A375 (cell line): ENCODE measurements around the gene FYCO1. TPM values are rescaled to one million over a fixed set of nuclear protein-coding genes. Genes with fewer than 3 reads are reported as not detected.

Source experiments
- small RNA-seq: library from RNA; depleted of rRNA; stranded (forward); fragments of <200 nt; gene quantifications from one replicate; pipeline ENCODE3, GENCODE V24; 2014
- total RNA-seq: library from RNA; depleted of rRNA; stranded (reverse); fragments of >200 nt; shearing (Covaris generic); gene quantifications from 2 replicates; pipeline ENCODE4 v1.2.3, GENCODE V29; 2014; rRNA removed

FYCO1 gene
- total RNA-seq, result 9.2 and 10.7 TPM in 2 replicates

GRCh38 chr3:45995236-45996192 lies at the start of gene FYCO1:
Gene FYCO1, minus strand, starts transcription at chr3:45995824. Its CDS starts 10,914 bp downstream, at chr3:45984910.

GRCh38 chr3:46027021-46027705 lies 31.5 kb upstream of the FYCO1 start, which contains the start of gene XCR1:
Gene XCR1, minus strand, starts transcription at chr3:46027483. Its CDS starts 5,536 bp downstream, at chr3:46021947.

GRCh38 chr3:45943207-45943846 lies 52.3 kb downstream of the FYCO1 start, which contains the start of gene CXCR6:
Gene CXCR6, plus strand, starts transcription at chr3:45943464. Its CDS starts 3,018 bp downstream, at chr3:45946482.

GRCh38 chr3:45885979-45886705 lies 109.5 kb downstream of the FYCO1 start, which contains the start of gene CCR9:
Gene CCR9, plus strand, starts transcription at chr3:45886543. Its CDS starts 8,391 bp downstream, at chr3:45894934.

Small RNA genes lying within 50 kb of the gene (small RNA-seq; reads per million reads assigned to genes)
- gene RF00019, result not detected

Other genes with a start within 250 kb of the FYCO1 start
- gene SLC6A20, start 199.3 kb downstream of the FYCO1 start, total RNA-seq, result 0.30 and 0.66 TPM in 2 replicates
- gene LZTFL1, start 153.7 kb downstream of the FYCO1 start, total RNA-seq, result 16.2 and 25.4 TPM in 2 replicates
- gene CCR9, start 109.3 kb downstream of the FYCO1 start, total RNA-seq, result not detected in 2 replicates
- not detected in 2 replicates for gene CXCR6, start 52.4 kb downstream of the FYCO1 start, total RNA-seq
- gene XCR1, start 31.7 kb upstream of the FYCO1 start, total RNA-seq, result not detected in 2 replicates
- gene CCR1, start 212.5 kb upstream of the FYCO1 start, total RNA-seq, result 0.03 TPM in 1 of 2 replicates, not detected in the other
- not detected in 2 replicates for gene CCR3, start 246.6 kb upstream of the FYCO1 start, total RNA-seq